GM18505 (cell line): ENCODE measurements around the gene SLFN11.
"Not testable (repeated sequence)": the region's sequence is repeated elsewhere in the genome, so short reads cannot be mapped to it uniquely, and the experiment has no call there.

Experiments
- ATAC-seq: cut with Tn5 transposase; IDR thresholded peaks from one replicate; pipeline ENCODE4 v1.9.1; 2021; ENCODE audit not compliant: unreplicated experiment
- POLR2A ChIP-seq: IDR thresholded peaks from 4 replicates; pipeline ENCODE4 v1.6.1; 2011; ENCODE audit warnings: borderline replicate concordance; ENCODE audit not compliant: insufficient read depth, insufficient read length; ENCODE audit errors: extremely low read depth

Gene SLFN11

GRCh38 chr17:35373534-35373983 is at the start of gene SLFN11:
SLFN11 (minus strand) TSS chr17:35373621; CDS start chr17:35363807, 9,814 bp downstream.
- peak; percentile 65 for TF ChIP-seq POLR2A
- no peak for ATAC-seq

- not testable (repeated sequence) for ATAC-seq
Observed at GRCh38 chr17:35421069-35421468, 47.6 kb upstream of the SLFN11 start.

- no peak for TF ChIP-seq POLR2A
- ATAC-seq: no peak
Observed at GRCh38 chr17:35416659-35417058, 43.2 kb upstream of the SLFN11 start.

GRCh38 chr17:35414707-35415106 is 41.3 kb upstream of the SLFN11 start:
- ATAC-seq: not testable (repeated sequence)

GRCh38 chr17:35414247-35414646 is 40.8 kb upstream of the SLFN11 start:
- no peak for TF ChIP-seq POLR2A
- ATAC-seq: no peak

- ATAC-seq: no peak
- TF ChIP-seq POLR2A: no peak
Observed at GRCh38 chr17:35407531-35407930, 34.1 kb upstream of the SLFN11 start.

GRCh38 chr17:35406568-35406967 is 33.1 kb upstream of the SLFN11 start:
- no peak for ATAC-seq

GRCh38 chr17:35404360-35404759 is 30.9 kb upstream of the SLFN11 start:
- ATAC-seq: no peak
- no peak for TF ChIP-seq POLR2A

More at GRCh38 chr17:35406568-35406967, 33.1 kb upstream of the SLFN11 start:
- TF ChIP-seq POLR2A: no peak

- not testable (repeated sequence) for ATAC-seq
Observed at GRCh38 chr17:35393783-35394182, 20.4 kb upstream of the SLFN11 start.

- ATAC-seq: no peak
- TF ChIP-seq POLR2A: no peak
Observed at GRCh38 chr17:35390663-35391062, 17.2 kb upstream of the SLFN11 start.

GRCh38 chr17:35390156-35390555 is 16.7 kb upstream of the SLFN11 start:
- no peak for TF ChIP-seq POLR2A
- no peak for ATAC-seq

GRCh38 chr17:35387496-35387895 is 14.1 kb upstream of the SLFN11 start:
- ATAC-seq: no peak
- no peak for TF ChIP-seq POLR2A

- ATAC-seq: no peak
- TF ChIP-seq POLR2A: no peak
Observed at GRCh38 chr17:35377706-35378105, 4.3 kb upstream of the SLFN11 start.

- ATAC-seq: no peak
- TF ChIP-seq POLR2A: no peak
Observed at GRCh38 chr17:35377068-35377467, 3.6 kb upstream of the SLFN11 start.

- ATAC-seq: no peak
- no peak for TF ChIP-seq POLR2A
Observed at GRCh38 chr17:35376245-35376644, 2.8 kb upstream of the SLFN11 start.
